Activated CD8-positive, alpha-beta memory T cell treated with anti-CD3 and anti-CD28 coated beads, Interleukin-2, amount 10 ng/mL, durations not matched to agents 7 days and 5 days (primary cell): Measurements from ENCODE around the gene IGFBP1. TPM values are rescaled to one million over a fixed set of nuclear protein-coding genes. Genes with fewer than 3 reads are reported as not detected.
A peak's percentile ranks its signal among the peaks of the same experiment; 100 is the strongest.
"Not testable (repeated sequence)": the region's sequence is repeated elsewhere in the genome, so short reads cannot be mapped to it uniquely, and the experiment has no call there.

ENCODE experiments used
- ATAC-seq: fragments of 150-1000 bp; cut with Tn5 transposase; one replicate; pipeline ENCODE4 v1.10.0; 2021; ENCODE audit warnings: moderate library complexity
- CTCF ChIA-PET: fragments of 350-600 bp; sonication (Branson Sonifier 250); formaldehyde crosslinking; loops from one replicate; lab custom pipeline; 2021; ENCODE audit warnings: antibody characterized with exemption; lab: Charles Lee
- DNase-seq: peaks from one replicate; pipeline ENCODE4 v3.0.0-alpha.2; 2020
- H3K27ac Mint-ChIP-seq: one replicate; pipeline ENCODE4 v1.8.0; 2021; ENCODE audit warnings: mild to moderate bottlenecking, mixed read lengths
- H3K27me3 Mint-ChIP-seq: one replicate; pipeline ENCODE4 v1.8.0; 2021; ENCODE audit warnings: mixed read lengths
- H3K36me3 Mint-ChIP-seq: one replicate; pipeline ENCODE4 v1.8.0; 2021; ENCODE audit warnings: mild to moderate bottlenecking, mixed read lengths
- H3K4me1 Mint-ChIP-seq: one replicate; pipeline ENCODE4 v1.8.0; 2021; ENCODE audit warnings: mixed read lengths
- H3K4me3 Mint-ChIP-seq: one replicate; pipeline ENCODE4 v1.8.0; 2021; ENCODE audit warnings: mild to moderate bottlenecking, moderate library complexity, mixed read lengths
- H3K9me3 Mint-ChIP-seq: one replicate; pipeline ENCODE4 v1.8.0; 2022; ENCODE audit warnings: low read depth, mixed read lengths
- total RNA-seq, 2 experiments: library from RNA; stranded (reverse); gene quantifications; one replicate each; pipeline ENCODE4 v1.2.3, GENCODE V29; 2021

IGFBP1 gene
- not detected for total RNA-seq

GRCh38 chr7:45888185-45888992 is at the start of gene IGFBP1:
TSS of gene IGFBP1 (plus strand) at chr7:45888488. CDS start at chr7:45888653, 165 bp downstream.
- no peak within 1 kb of the TSS for H3K27ac Mint-ChIP-seq
- CTCF ChIA-PET, result no interaction called here
- peak; percentile 42 for ATAC-seq

GRCh38 chr7:45838852-45839251 is 49.4 kb upstream of the IGFBP1 start:
- H3K27me3 Mint-ChIP-seq, H3K27ac Mint-ChIP-seq, CTCF ChIA-PET, DNase-seq, H3K4me1 Mint-ChIP-seq, H3K4me3 Mint-ChIP-seq, H3K9me3 Mint-ChIP-seq, H3K36me3 Mint-ChIP-seq, ATAC-seq: not testable (repeated sequence)

More at GRCh38 chr7:45888185-45888992, at the start of gene IGFBP1:
- DNase-seq, result no peak
- Mint-ChIP-seq H3K9me3 (no peaks in the 10 kb centered on the region), H3K36me3 (no peaks in the 10 kb centered on the region), H3K27me3 (peaks cover 57% of the 10 kb centered on the region), H3K4me1 (no peaks in the 10 kb centered on the region), H3K4me3 (no peak within 1 kb of the TSS)

- ATAC-seq, H3K4me3 Mint-ChIP-seq, DNase-seq, H3K4me1 Mint-ChIP-seq, H3K36me3 Mint-ChIP-seq, H3K27me3 Mint-ChIP-seq, H3K9me3 Mint-ChIP-seq, H3K27ac Mint-ChIP-seq, CTCF ChIA-PET: not testable (repeated sequence)
These were observed 46.2 kb upstream of the IGFBP1 start for GRCh38 chr7:45841926-45842717.

GRCh38 chr7:45846536-45846935 is 41.8 kb upstream of the IGFBP1 start:
- H3K27ac Mint-ChIP-seq, CTCF ChIA-PET, H3K4me3 Mint-ChIP-seq, H3K9me3 Mint-ChIP-seq, H3K36me3 Mint-ChIP-seq, H3K4me1 Mint-ChIP-seq, ATAC-seq, DNase-seq, H3K27me3 Mint-ChIP-seq: not testable (repeated sequence)

- CTCF ChIA-PET, H3K4me1 Mint-ChIP-seq, H3K27ac Mint-ChIP-seq, H3K36me3 Mint-ChIP-seq, H3K9me3 Mint-ChIP-seq, H3K4me3 Mint-ChIP-seq, ATAC-seq, H3K27me3 Mint-ChIP-seq, DNase-seq: not testable (repeated sequence)
These were observed 39.6 kb upstream of the IGFBP1 start for GRCh38 chr7:45848734-45849133.

GRCh38 chr7:45852984-45853383 is 35.3 kb upstream of the IGFBP1 start:
- H3K4me3 Mint-ChIP-seq, DNase-seq, H3K4me1 Mint-ChIP-seq, CTCF ChIA-PET, ATAC-seq, H3K27me3 Mint-ChIP-seq, H3K27ac Mint-ChIP-seq, H3K9me3 Mint-ChIP-seq, H3K36me3 Mint-ChIP-seq: not testable (repeated sequence)

- CTCF ChIA-PET, result interaction anchor here (0.7 to 1.4 kb wide), 2 partner anchors 57 to 190 kb away, joined by 3 to 10 read pairs; no protein-coding TSS in a partner anchor
- not testable (repeated sequence) for H3K36me3 Mint-ChIP-seq, DNase-seq, ATAC-seq, H3K27ac Mint-ChIP-seq, H3K4me3 Mint-ChIP-seq, H3K4me1 Mint-ChIP-seq, H3K27me3 Mint-ChIP-seq, H3K9me3 Mint-ChIP-seq
These were observed 34.8 kb upstream of the IGFBP1 start for GRCh38 chr7:45853491-45853890.

- H3K27ac Mint-ChIP-seq, H3K9me3 Mint-ChIP-seq, ATAC-seq, CTCF ChIA-PET, DNase-seq, H3K36me3 Mint-ChIP-seq, H3K4me1 Mint-ChIP-seq, H3K4me3 Mint-ChIP-seq: not testable (repeated sequence)
- H3K27me3 Mint-ChIP-seq, result peaks cover 16% of the 10 kb centered on the region
These were observed 32.6 kb upstream of the IGFBP1 start for GRCh38 chr7:45855680-45856079.

GRCh38 chr7:45856888-45857287 is 31.4 kb upstream of the IGFBP1 start:
- CTCF ChIA-PET, H3K9me3 Mint-ChIP-seq, H3K4me1 Mint-ChIP-seq, DNase-seq, ATAC-seq, H3K36me3 Mint-ChIP-seq, H3K4me3 Mint-ChIP-seq, H3K27ac Mint-ChIP-seq: not testable (repeated sequence)
- H3K27me3 Mint-ChIP-seq, result peaks cover 19% of the 10 kb centered on the region

GRCh38 chr7:45863715-45864114 is 24.6 kb upstream of the IGFBP1 start:
- no peak overlapping the region for H3K4me3 Mint-ChIP-seq
- CTCF ChIA-PET, result no interaction called here
- H3K4me1 Mint-ChIP-seq, result no peaks in the 10 kb centered on the region
- no peaks in the 10 kb centered on the region for H3K36me3 Mint-ChIP-seq
- no peak for ATAC-seq
- H3K27me3 Mint-ChIP-seq, result peaks cover 15% of the 10 kb centered on the region
- DNase-seq, result no peak
- no peaks in the 10 kb centered on the region for H3K9me3 Mint-ChIP-seq
- no peak overlapping the region for H3K27ac Mint-ChIP-seq

GRCh38 chr7:45865594-45866410 is 22.5 kb upstream of the IGFBP1 start:
- H3K27ac Mint-ChIP-seq, result no peak overlapping the region
- no peak for ATAC-seq
- peaks cover 9% of the 10 kb centered on the region for H3K27me3 Mint-ChIP-seq
- no peak overlapping the region for H3K4me3 Mint-ChIP-seq
- H3K4me1 Mint-ChIP-seq, result no peaks in the 10 kb centered on the region
- no peaks in the 10 kb centered on the region for H3K9me3 Mint-ChIP-seq
- CTCF ChIA-PET, result no interaction called here
- DNase-seq, result no peak
- no peaks in the 10 kb centered on the region for H3K36me3 Mint-ChIP-seq

GRCh38 chr7:45867471-45867870 is 20.8 kb upstream of the IGFBP1 start:
- no peaks in the 10 kb centered on the region for H3K4me1 Mint-ChIP-seq
- no peaks in the 10 kb centered on the region for H3K9me3 Mint-ChIP-seq
- DNase-seq (no peak), ATAC-seq (no peak)
- H3K27me3 Mint-ChIP-seq, result peaks cover 7% of the 10 kb centered on the region
- H3K36me3 Mint-ChIP-seq, result no peaks in the 10 kb centered on the region
- H3K27ac Mint-ChIP-seq, result no peak overlapping the region
- CTCF ChIA-PET, result no interaction called here
- no peak overlapping the region for H3K4me3 Mint-ChIP-seq

GRCh38 chr7:45869426-45869825 is 18.9 kb upstream of the IGFBP1 start:
- ATAC-seq (no peak), DNase-seq (no peak)
- H3K27me3 Mint-ChIP-seq, result peaks cover 7% of the 10 kb centered on the region
- no peaks in the 10 kb centered on the region for H3K36me3 Mint-ChIP-seq
- H3K9me3 Mint-ChIP-seq, result no peaks in the 10 kb centered on the region
- H3K4me3 Mint-ChIP-seq, result no peak overlapping the region
- H3K27ac Mint-ChIP-seq, result no peak overlapping the region
- no peaks in the 10 kb centered on the region for H3K4me1 Mint-ChIP-seq
- CTCF ChIA-PET, result no interaction called here
